Ovary (tissue), 9 donors: Measurements from ENCODE around the gene ECHDC1. TPM values are rescaled to one million over a fixed set of nuclear protein-coding genes. Genes with fewer than 3 reads are reported as not detected.
A peak's percentile ranks its signal among the peaks of the same experiment; 100 is the strongest.

ENCODE experiments used
- DNase-seq, 5 donors: peaks; one replicate each; pipeline ENCODE4 v3.0.0-alpha.2; 2019 to 2020
- H3K27ac ChIP-seq, 2 donors: fragments of 200-600 bp; one replicate each; pipeline versions ENCODE4 v1.5.1 to v1.8.0; 2019 to 2022
- H3K27me3 ChIP-seq: fragments of 200-600 bp; one replicate; pipeline ENCODE4 v1.8.0; 2022
- H3K36me3 ChIP-seq: fragments of 200-600 bp; sonication (generic); one replicate; pipeline ENCODE4 v1.5.1; 2019
- H3K4me1 ChIP-seq: one replicate; pipeline ENCODE4 v1.8.1; 2013; ENCODE audit warnings: mild to moderate bottlenecking, moderate library complexity; ENCODE audit not compliant: insufficient read depth
- H3K4me3 ChIP-seq: fragments of 200-600 bp; sonication (generic); one replicate; pipeline ENCODE4 v1.5.1; 2017
- H3K9me3 ChIP-seq, 2 donors: fragments of 200-600 bp in 1 of 2; sonication (generic) in 1 of 2; one replicate each; pipeline versions ENCODE4 v1.5.1 to v1.8.1; 2013 to 2019; ENCODE audit warnings: mild to moderate bottlenecking in 1 of 2, moderate library complexity in 1 of 2
- EP300 ChIP-seq: sonication (generic); formaldehyde crosslinking; IDR thresholded peaks from one replicate; pipeline ENCODE4 v1.6.1; 2017; ENCODE audit warnings: antibody characterized with exemption
- POLR2A ChIP-seq: fragments of 450-650 bp; IDR thresholded peaks from one replicate; pipeline ENCODE4 v1.6.1; 2017; ENCODE audit warnings: antibody characterized with exemption, mild to moderate bottlenecking, moderate library complexity
- WGBS, 3 donors: extraction: QIAGEN DNeasy Blood & Tissue Kit in 1 of 3; methylation state at CpG; one replicate each; pipeline versions ENCODE4 v1.1.5 to v1.1.7; 2013 to 2017; 5-methylcytosine and 5-hydroxymethylcytosine counted together
- intact Hi-C, 4 donors: fragments of 100-400 bp; cut with DNase I; formaldehyde crosslinking; loops; one replicate each; pipeline versions ENCODE4 v1.11.0 to v1.15.1; 2022 to 2023
- polyA plus RNA-seq, 2 donors: library from polyadenylated mRNA; stranded (reverse); fragments of 200-250 nt in 1 of 2; fragments of 350-450 nt in 1 of 2; fragmentation: Illumina TruSeq in 1 of 2; extraction: RNeasy Lipid Tissue Mini Kit (QIAGEN cat#74804) in 1 of 2; gene quantifications; one replicate each; pipeline ENCODE4 v1.2.3, GENCODE V29; 2013 to 2014
- total RNA-seq, 7 donors: library from RNA; depleted of rRNA in 2 of 7; stranded (reverse); fragments of >200 nt in 2 of 7; fragmentation: NEBNext Ultra II Directional in 3 of 7; extraction: Animal tissue kit (Norgen Biotek cat#: 25700) in 3 of 7; gene quantifications; one replicate each; pipeline versions ENCODE4 v1.1.0 to v1.2.4, GENCODE V29; 2016 to 2023
- TF ChIP-seq, protein P1 (sequence below), 3 donors: fragments of 450-650 bp in 2 of 3; fragments of 200-600 bp in 1 of 3; IDR thresholded peaks; one replicate each; pipeline versions ENCODE4 v1.5.1 to v1.8.0; 2016 to 2022; ENCODE audit warnings: antibody characterized with exemption in 3 of 3, mild to moderate bottlenecking in 1 of 3
- donor health status: DM: no; HTN: no; CAD: no; lungs with moderate emphysema.
- donor health status: DM: no; HTN: no; CAD: no.
- donor health status: Bipolar disorder and iron deficiency.
- donor health status: DM: yes; HTN: yes; CAD: no.
- donor health status: DM: no; HTN: no; CAD: no.
- donor health status: DM: yes; HTN: yes; CAD: no.

The ECHDC1 gene
- total and polyA plus RNA-seq, 9 donors = 19.3 to 40.3 (median 22.4) TPM

DNA sequence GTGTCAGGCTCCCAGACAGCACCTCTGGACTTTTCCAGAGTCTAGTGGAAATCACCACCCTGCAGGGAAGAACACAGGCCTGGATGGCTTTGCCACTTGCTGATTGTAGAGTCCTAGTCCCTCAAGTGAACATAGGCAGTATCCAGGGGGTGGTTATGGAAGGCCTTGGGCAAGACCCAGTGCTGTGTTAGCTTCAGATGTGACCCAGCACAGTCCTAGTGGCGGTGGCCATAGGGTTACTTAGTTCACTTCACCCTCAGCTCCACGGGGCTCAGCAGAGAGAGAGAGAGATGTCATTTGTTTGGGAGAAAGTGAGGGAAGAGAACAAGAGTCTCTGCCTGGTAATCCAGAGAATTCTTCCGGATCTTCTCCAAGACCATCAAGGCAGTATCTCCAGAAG is 39.5 kb downstream of the ECHDC1 start:
- H3K36me3 ChIP-seq = no peaks in the 10 kb centered on the region
- no peak for TF ChIP-seq POLR2A
- TF ChIP-seq EP300 = no peak
- TF ChIP-seq, protein P1, sequence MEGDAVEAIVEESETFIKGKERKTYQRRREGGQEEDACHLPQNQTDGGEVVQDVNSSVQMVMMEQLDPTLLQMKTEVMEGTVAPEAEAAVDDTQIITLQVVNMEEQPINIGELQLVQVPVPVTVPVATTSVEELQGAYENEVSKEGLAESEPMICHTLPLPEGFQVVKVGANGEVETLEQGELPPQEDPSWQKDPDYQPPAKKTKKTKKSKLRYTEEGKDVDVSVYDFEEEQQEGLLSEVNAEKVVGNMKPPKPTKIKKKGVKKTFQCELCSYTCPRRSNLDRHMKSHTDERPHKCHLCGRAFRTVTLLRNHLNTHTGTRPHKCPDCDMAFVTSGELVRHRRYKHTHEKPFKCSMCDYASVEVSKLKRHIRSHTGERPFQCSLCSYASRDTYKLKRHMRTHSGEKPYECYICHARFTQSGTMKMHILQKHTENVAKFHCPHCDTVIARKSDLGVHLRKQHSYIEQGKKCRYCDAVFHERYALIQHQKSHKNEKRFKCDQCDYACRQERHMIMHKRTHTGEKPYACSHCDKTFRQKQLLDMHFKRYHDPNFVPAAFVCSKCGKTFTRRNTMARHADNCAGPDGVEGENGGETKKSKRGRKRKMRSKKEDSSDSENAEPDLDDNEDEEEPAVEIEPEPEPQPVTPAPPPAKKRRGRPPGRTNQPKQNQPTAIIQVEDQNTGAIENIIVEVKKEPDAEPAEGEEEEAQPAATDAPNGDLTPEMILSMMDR (IDR thresholded peaks at IDR 0.05) = no peak
- intact Hi-C loops = loop anchor here in 3 of 4 donors (5.0 to 10.0 kb wide), 2 partner anchors 238 to 241 kb away; no protein-coding TSS in a partner anchor
- H3K27me3 ChIP-seq = no peaks in the 10 kb centered on the region
- WGBS, 3 donors = 86 to 95% (median 95%) methylated on average over 3 of the region's 3 CpGs
- no peak overlapping the region for H3K4me3 ChIP-seq
- H3K4me1 ChIP-seq = no peaks in the 10 kb centered on the region
- no peaks in the 10 kb centered on the region for H3K9me3 ChIP-seq
- no peak for DNase-seq
- H3K27ac ChIP-seq = no peak overlapping the region

DNA sequence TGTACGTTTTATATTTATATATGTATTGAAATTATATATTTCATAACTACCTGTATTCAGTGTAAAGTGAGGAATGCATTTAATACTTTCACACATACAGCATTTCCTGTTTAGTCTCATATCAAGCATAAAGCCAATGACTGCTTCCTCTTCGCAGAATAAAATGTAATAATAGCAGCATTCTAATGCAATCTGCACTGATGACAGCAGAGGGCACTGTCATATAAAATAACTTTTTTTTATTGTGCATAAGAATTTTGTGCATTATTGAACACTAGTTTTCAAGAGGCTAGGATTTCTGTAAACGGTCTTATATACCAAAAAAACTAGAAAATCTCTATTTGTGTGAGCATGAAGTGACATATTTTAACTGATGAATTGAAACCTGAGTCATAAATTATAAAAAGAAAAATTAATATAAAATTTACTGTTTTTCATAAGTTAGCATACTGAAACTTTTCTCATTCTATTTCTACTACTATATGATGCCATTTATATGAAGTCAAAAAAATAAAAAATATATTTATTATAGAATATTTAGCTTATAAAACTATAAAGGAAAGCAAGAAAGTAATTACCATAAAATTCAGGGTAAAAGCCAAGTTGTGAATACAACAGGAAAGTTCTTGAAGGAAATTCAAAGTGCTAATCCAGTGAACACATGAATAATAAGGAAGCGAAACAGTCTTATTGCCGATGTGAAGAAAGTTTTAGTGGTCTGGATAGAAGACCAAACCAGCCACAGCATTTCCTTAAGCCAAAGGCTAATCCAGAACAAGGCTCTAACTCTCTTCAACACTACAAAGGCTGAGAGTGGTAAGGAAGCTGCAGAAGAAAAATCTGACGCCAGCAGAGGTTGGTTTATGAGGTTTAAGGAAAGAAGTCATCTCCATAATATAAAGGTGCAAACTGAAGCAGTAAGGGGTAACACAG is 40.4 kb downstream of the ECHDC1 start:
- Histone ChIP-seq H3K4me1 (no peaks in the 10 kb centered on the region), H3K27me3 (no peaks in the 10 kb centered on the region), H3K4me3 (no peak overlapping the region), H3K36me3 (no peaks in the 10 kb centered on the region), H3K27ac (no peak overlapping the region), H3K9me3 (no peaks in the 10 kb centered on the region)
- peak in 2 of 5 donors; percentile 25 to 50 for DNase-seq
- TF ChIP-seq POLR2A (no peak), EP300 (no peak)
- TF ChIP-seq, protein P1 (IDR thresholded peaks at IDR 0.05) = peak; percentile 24 to 45 (median 28)
- WGBS, 3 donors = 54 to 57% (median 55%) methylated on average over 6 of the region's 6 CpGs
- intact Hi-C loops = loop anchor here in 3 of 4 donors (5.0 to 10.0 kb wide), 2 partner anchors 239 to 242 kb away; no protein-coding TSS in a partner anchor

DNA sequence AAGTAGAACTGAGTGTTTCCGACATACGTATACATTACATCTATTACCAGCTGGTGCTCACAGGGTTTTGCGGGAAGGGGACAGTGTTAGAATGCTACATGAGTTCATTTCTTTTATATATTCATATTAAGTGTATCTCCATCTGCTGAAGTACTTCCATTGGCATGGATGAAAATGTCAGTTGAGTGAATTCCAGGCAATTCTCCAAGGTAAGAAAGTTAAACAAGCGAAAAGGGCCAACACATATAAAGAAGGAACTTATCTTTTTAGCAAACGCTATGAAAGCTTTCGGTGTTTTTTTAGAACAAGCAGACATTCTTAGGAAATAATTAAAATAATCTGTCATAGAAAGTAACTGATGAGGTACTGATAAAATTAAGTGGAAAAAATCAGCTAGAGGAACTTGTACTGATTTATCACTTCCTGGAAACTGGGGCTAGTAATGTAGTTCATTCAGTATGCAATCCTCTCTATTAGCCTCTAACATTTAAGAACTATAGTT is 42.2 kb downstream of the ECHDC1 start:
- 63 to 65% (median 64%) methylated on average over 6 of the region's 6 CpGs for WGBS, 3 donors
- Histone ChIP-seq H3K36me3 (no peaks in the 10 kb centered on the region), H3K27ac (no peak overlapping the region), H3K4me1 (no peaks in the 10 kb centered on the region), H3K4me3 (no peak overlapping the region), H3K9me3 (no peaks in the 10 kb centered on the region), H3K27me3 (no peaks in the 10 kb centered on the region)
- TF ChIP-seq POLR2A (no peak), EP300 (no peak)
- TF ChIP-seq, protein P1 (IDR thresholded peaks at IDR 0.05) = no peak
- DNase-seq = no peak
- intact Hi-C loops = loop anchor here in 3 of 4 donors (5.0 to 10.0 kb wide), 2 partner anchors 241 to 244 kb away; no protein-coding TSS in a partner anchor

DNA sequence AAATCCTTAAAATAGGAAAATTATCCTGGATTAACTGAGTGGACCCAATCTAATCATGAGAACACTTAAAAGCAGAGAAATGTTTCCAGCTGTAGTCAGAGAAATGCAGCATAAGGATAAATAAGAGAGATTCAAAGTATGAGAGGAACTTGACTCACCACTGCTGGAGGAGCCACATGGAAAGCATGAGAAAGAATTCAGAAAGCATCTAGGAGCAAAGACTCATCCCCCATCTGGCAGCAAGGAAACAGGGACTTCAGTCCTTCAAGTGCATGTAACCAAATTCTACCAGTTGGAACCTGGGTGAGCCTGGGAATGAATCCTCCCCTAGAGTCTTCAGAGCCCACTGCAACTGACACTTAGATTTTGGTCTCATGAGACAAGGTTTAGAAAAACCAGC is 43.0 kb downstream of the ECHDC1 start:
- TF ChIP-seq EP300 (no peak), POLR2A (no peak)
- TF ChIP-seq, protein P1 (IDR thresholded peaks at IDR 0.05) = no peak
- Histone ChIP-seq H3K9me3 (no peaks in the 10 kb centered on the region), H3K27me3 (no peaks in the 10 kb centered on the region), H3K36me3 (no peaks in the 10 kb centered on the region), H3K4me3 (no peak overlapping the region), H3K4me1 (no peaks in the 10 kb centered on the region), H3K27ac (no peak overlapping the region)
- intact Hi-C loops = loop anchor here in 3 of 4 donors (5.0 to 10.0 kb wide), 2 partner anchors 242 to 244 kb away; no protein-coding TSS in a partner anchor
- DNase-seq = no peak
